ENCODE data around the gene EXOC5.

EXOC5 gene

GRCh38 chr14:57275023-57275664, 6.4 kb upstream of the EXOC5 start:
- POLR2A ChIA-PET, result no interaction called here
- WGBS (ENCODE audit: insufficient coverage), result 100% methylated on average over 1 of the region's 2 CpGs
- CTCF ChIA-PET, result no interaction called here

GRCh38 chr14:57274551-57274950, 5.8 kb upstream of the EXOC5 start:
- H3K36me3 ChIP-seq (ENCODE audit: control insufficient read depth in 4 of 4, insufficient read depth in 4 of 4, low read length in 3 of 4), result peaks cover 7 to 19% (median 13%) of the 10 kb centered on the region in 4 experiments
- WGBS (ENCODE audit: insufficient coverage), result no CpG with 5 or more reads among the region's 2 CpGs
- CTCF ChIA-PET, result no interaction called here
- no peaks in the 10 kb centered on the region for H3K9me3 ChIP-seq (ENCODE audit: control extremely low read depth in 1 of 5, control insufficient read depth in 4 of 5, insufficient read depth in 2 of 5, low read depth in 1 of 5, low read length in 4 of 5)
- POLR2A ChIA-PET, result no interaction called here
- DNase-seq, result no peak
- no peak overlapping the region for H3K4me3 ChIP-seq (ENCODE audit: control insufficient read depth in 1 of 7, extremely low read depth in 1 of 7, insufficient read depth in 4 of 7, low read depth in 2 of 7, low read length in 6 of 7)
- H3K4me1 ChIP-seq (ENCODE audit: control extremely low read depth in 1 of 4, control insufficient read depth in 4 of 4, insufficient read depth in 4 of 4, low read length in 3 of 4), result peaks cover 3 to 16% (median 11%) of the 10 kb centered on the region in 4 experiments
- no peak overlapping the region for H3K27ac ChIP-seq (ENCODE audit: insufficient read depth in 1 of 2, low read depth in 1 of 2, low read length in 2 of 2, poor library complexity in 1 of 2, severe bottlenecking in 2 of 2)
- H3K27me3 ChIP-seq (replicated peaks in 2 of 5; ENCODE audit: control insufficient read depth in 4 of 5, insufficient read depth in 5 of 5, low read length in 4 of 5), result no peaks in the 10 kb centered on the region

More at GRCh38 chr14:57275023-57275664, 6.4 kb upstream of the EXOC5 start:
- Histone ChIP-seq H3K27ac (ENCODE audit: insufficient read depth in 1 of 2, low read depth in 1 of 2, low read length in 2 of 2, poor library complexity in 1 of 2, severe bottlenecking in 2 of 2) (no peak overlapping the region), H3K9me3 (ENCODE audit: control extremely low read depth in 1 of 5, control insufficient read depth in 4 of 5, insufficient read depth in 2 of 5, low read depth in 1 of 5, low read length in 4 of 5) (no peaks in the 10 kb centered on the region), H3K4me3 (ENCODE audit: control insufficient read depth in 1 of 7, extremely low read depth in 1 of 7, insufficient read depth in 4 of 7, low read depth in 2 of 7, low read length in 6 of 7) (no peak overlapping the region), H3K36me3 (ENCODE audit: control insufficient read depth in 4 of 4, insufficient read depth in 4 of 4, low read length in 3 of 4) (peaks cover 8 to 21% (median 14%) of the 10 kb centered on the region in 4 experiments), H3K27me3 (replicated peaks in 2 of 5; ENCODE audit: control insufficient read depth in 4 of 5, insufficient read depth in 5 of 5, low read length in 4 of 5) (no peaks in the 10 kb centered on the region), H3K4me1 (ENCODE audit: control extremely low read depth in 1 of 4, control insufficient read depth in 4 of 4, insufficient read depth in 4 of 4, low read length in 3 of 4) (peaks cover 3 to 12% (median 10%) of the 10 kb centered on the region in 4 experiments)
- no peak for DNase-seq

- CTCF ChIA-PET, result no interaction called here
- no CpG with 5 or more reads among the region's 1 CpG for WGBS (ENCODE audit: insufficient coverage)
- no peak for DNase-seq
- H3K4me1 ChIP-seq (ENCODE audit: control extremely low read depth in 1 of 4, control insufficient read depth in 4 of 4, insufficient read depth in 4 of 4, low read length in 3 of 4), result peaks cover 3 to 18% (median 11%) of the 10 kb centered on the region in 4 experiments
- POLR2A ChIA-PET, result no interaction called here
- peaks cover 7 to 17% (median 11%) of the 10 kb centered on the region in 4 experiments for H3K36me3 ChIP-seq (ENCODE audit: control insufficient read depth in 4 of 4, insufficient read depth in 4 of 4, low read length in 3 of 4)
- H3K27me3 ChIP-seq (replicated peaks in 2 of 5; ENCODE audit: control insufficient read depth in 4 of 5, insufficient read depth in 5 of 5, low read length in 4 of 5), result no peaks in the 10 kb centered on the region
- no peaks in the 10 kb centered on the region for H3K9me3 ChIP-seq (ENCODE audit: control extremely low read depth in 1 of 5, control insufficient read depth in 4 of 5, insufficient read depth in 2 of 5, low read depth in 1 of 5, low read length in 4 of 5)
- no peak overlapping the region for H3K4me3 ChIP-seq (ENCODE audit: control insufficient read depth in 1 of 7, extremely low read depth in 1 of 7, insufficient read depth in 4 of 7, low read depth in 2 of 7, low read length in 6 of 7)
- no peak overlapping the region for H3K27ac ChIP-seq (ENCODE audit: insufficient read depth in 1 of 2, low read depth in 1 of 2, low read length in 2 of 2, poor library complexity in 1 of 2, severe bottlenecking in 2 of 2)
Measured at GRCh38 chr14:57273236-57273635, 4.5 kb upstream of the EXOC5 start.

GRCh38 chr14:57266065-57266464, 2.6 kb downstream of the EXOC5 start:
- Histone ChIP-seq H3K4me3 (ENCODE audit: control insufficient read depth in 1 of 7, extremely low read depth in 1 of 7, insufficient read depth in 4 of 7, low read depth in 2 of 7, low read length in 6 of 7) (peak overlapping the region in 1 of 7 experiments; percentile 39), H3K36me3 (ENCODE audit: control insufficient read depth in 4 of 4, insufficient read depth in 4 of 4, low read length in 3 of 4) (no peaks in the 10 kb centered on the region), H3K4me1 (ENCODE audit: control extremely low read depth in 1 of 4, control insufficient read depth in 4 of 4, insufficient read depth in 4 of 4, low read length in 3 of 4) (peaks cover 10 to 33% (median 16%) of the 10 kb centered on the region in 4 experiments)

GRCh38 chr14:57262117-57262516, 6.6 kb downstream of the EXOC5 start:
- H3K27ac ChIP-seq (ENCODE audit: insufficient read depth in 1 of 2, low read depth in 1 of 2, low read length in 2 of 2, poor library complexity in 1 of 2, severe bottlenecking in 2 of 2), result no peak overlapping the region
- H3K4me1 ChIP-seq (ENCODE audit: control extremely low read depth in 1 of 4, control insufficient read depth in 4 of 4, insufficient read depth in 4 of 4, low read length in 3 of 4), result peaks cover 0 to 10% (median 5%) of the 10 kb centered on the region in 4 experiments
- H3K36me3 ChIP-seq (ENCODE audit: control insufficient read depth in 4 of 4, insufficient read depth in 4 of 4, low read length in 3 of 4), result peaks cover 0 to 2% (median 0%) of the 10 kb centered on the region in 4 experiments
- ChIA-PET POLR2A (no interaction called here), CTCF (no interaction called here)
- no peaks in the 10 kb centered on the region for H3K27me3 ChIP-seq (replicated peaks in 2 of 5; ENCODE audit: control insufficient read depth in 4 of 5, insufficient read depth in 5 of 5, low read length in 4 of 5)
- DNase-seq, result no peak
- H3K4me3 ChIP-seq (ENCODE audit: control insufficient read depth in 1 of 7, extremely low read depth in 1 of 7, insufficient read depth in 4 of 7, low read depth in 2 of 7, low read length in 6 of 7), result no peak overlapping the region
- no peaks in the 10 kb centered on the region for H3K9me3 ChIP-seq (ENCODE audit: control extremely low read depth in 1 of 5, control insufficient read depth in 4 of 5, insufficient read depth in 2 of 5, low read depth in 1 of 5, low read length in 4 of 5)

More at GRCh38 chr14:57266065-57266464, 2.6 kb downstream of the EXOC5 start:
- ChIA-PET CTCF (interaction anchor here (0.8 to 1.1 kb wide), 3 partner anchors 12 to 129 kb away, joined by 3 to 5 read pairs (median 3); no protein-coding TSS in a partner anchor), POLR2A (no interaction called here)
- DNase-seq, result no peak
- H3K9me3 ChIP-seq (ENCODE audit: control extremely low read depth in 1 of 5, control insufficient read depth in 4 of 5, insufficient read depth in 2 of 5, low read depth in 1 of 5, low read length in 4 of 5), result no peaks in the 10 kb centered on the region
- no CpG with 5 or more reads among the region's 2 CpGs for WGBS (ENCODE audit: insufficient coverage)
- no peaks in the 10 kb centered on the region for H3K27me3 ChIP-seq (replicated peaks in 2 of 5; ENCODE audit: control insufficient read depth in 4 of 5, insufficient read depth in 5 of 5, low read length in 4 of 5)
- H3K27ac ChIP-seq (ENCODE audit: insufficient read depth in 1 of 2, low read depth in 1 of 2, low read length in 2 of 2, poor library complexity in 1 of 2, severe bottlenecking in 2 of 2), result no peak overlapping the region

GRCh38 chr14:57261604-57262003, 7.1 kb downstream of the EXOC5 start:
- CTCF ChIA-PET, result no interaction called here
- POLR2A ChIA-PET, result no interaction called here
- Histone ChIP-seq H3K36me3 (ENCODE audit: control insufficient read depth in 4 of 4, insufficient read depth in 4 of 4, low read length in 3 of 4) (peaks cover 0 to 2% (median 0%) of the 10 kb centered on the region in 4 experiments), H3K4me3 (ENCODE audit: control insufficient read depth in 1 of 7, extremely low read depth in 1 of 7, insufficient read depth in 4 of 7, low read depth in 2 of 7, low read length in 6 of 7) (no peak overlapping the region), H3K27me3 (replicated peaks in 2 of 5; ENCODE audit: control insufficient read depth in 4 of 5, insufficient read depth in 5 of 5, low read length in 4 of 5) (no peaks in the 10 kb centered on the region), H3K27ac (ENCODE audit: insufficient read depth in 1 of 2, low read depth in 1 of 2, low read length in 2 of 2, poor library complexity in 1 of 2, severe bottlenecking in 2 of 2) (no peak overlapping the region), H3K4me1 (ENCODE audit: control extremely low read depth in 1 of 4, control insufficient read depth in 4 of 4, insufficient read depth in 4 of 4, low read length in 3 of 4) (peaks cover 0 to 7% (median 3%) of the 10 kb centered on the region in 4 experiments), H3K9me3 (ENCODE audit: control extremely low read depth in 1 of 5, control insufficient read depth in 4 of 5, insufficient read depth in 2 of 5, low read depth in 1 of 5, low read length in 4 of 5) (no peaks in the 10 kb centered on the region)
- no peak for DNase-seq

GRCh38 chr14:57259672-57260071, 9.0 kb downstream of the EXOC5 start:
- WGBS (ENCODE audit: insufficient coverage), result 90% methylated on average over 1 of the region's 1 CpG
- no peak for DNase-seq
- H3K27me3 ChIP-seq (replicated peaks in 2 of 5; ENCODE audit: control insufficient read depth in 4 of 5, insufficient read depth in 5 of 5, low read length in 4 of 5), result no peaks in the 10 kb centered on the region
- POLR2A ChIA-PET, result no interaction called here
- peaks cover 2 to 7% (median 4%) of the 10 kb centered on the region in 4 experiments for H3K36me3 ChIP-seq (ENCODE audit: control insufficient read depth in 4 of 4, insufficient read depth in 4 of 4, low read length in 3 of 4)
- no peak overlapping the region for H3K27ac ChIP-seq (ENCODE audit: insufficient read depth in 1 of 2, low read depth in 1 of 2, low read length in 2 of 2, poor library complexity in 1 of 2, severe bottlenecking in 2 of 2)
- CTCF ChIA-PET, result no interaction called here
- no peak overlapping the region for H3K4me3 ChIP-seq (ENCODE audit: control insufficient read depth in 1 of 7, extremely low read depth in 1 of 7, insufficient read depth in 4 of 7, low read depth in 2 of 7, low read length in 6 of 7)
- peaks cover 0 to 1% (median 0%) of the 10 kb centered on the region in 5 experiments for H3K9me3 ChIP-seq (ENCODE audit: control extremely low read depth in 1 of 5, control insufficient read depth in 4 of 5, insufficient read depth in 2 of 5, low read depth in 1 of 5, low read length in 4 of 5)
- H3K4me1 ChIP-seq (ENCODE audit: control extremely low read depth in 1 of 4, control insufficient read depth in 4 of 4, insufficient read depth in 4 of 4, low read length in 3 of 4), result no peaks in the 10 kb centered on the region
